ENCODE measurements around the gene LGALS7B. TPM values are rescaled to one million over a fixed set of nuclear protein-coding genes. Genes with fewer than 3 reads are reported as not detected.

Gene LGALS7B
- total and polyA plus RNA-seq, 2 of the 4 experiments (the other 2 are of a cell fraction), result not detected

- no peak for TF ChIP-seq USF2 (IDR thresholded peaks at IDR 0.05; ENCODE audit: low read depth, low read length)
- TF ChIP-seq RFX5 (IDR thresholded peaks at IDR 0.05; ENCODE audit: low read depth, low read length), result no peak
- TF ChIP-seq CHD1 (IDR thresholded peaks at IDR 0.05; ENCODE audit: low read depth, low read length), result no peak
- no peak for TF ChIP-seq RAD21 (IDR thresholded peaks at IDR 0.05; ENCODE audit: low read length)
- no peak for TF ChIP-seq MAFK (IDR thresholded peaks at IDR 0.05; ENCODE audit: low read depth, low read length)
Measured at GRCh38 chr19:38801359-38802095, 12.5 kb downstream of the LGALS7B start (continued).

- no peaks in the 10 kb centered on the region; the same call in 1 of the 2 replicates for H4K20me1 ChIP-seq (ENCODE audit: insufficient read depth, low read length)
- no peak overlapping the region for H2BK120ac ChIP-seq (ENCODE audit: low read depth, low read length)
- dilution Hi-C loops (cut with HindIII; ENCODE audit: low sequenced_read_pairs, unreplicated experiment) (no loop called here), intact Hi-C loops (cut with micrococcal nuclease) (no loop called here), in situ Hi-C loops (cut with MboI; ENCODE audit: low sequenced_read_pairs) (no loop called here)
- no peak overlapping the region for H4K91ac ChIP-seq (ENCODE audit: insufficient read depth, low read depth, low read length)
- H3K9me1 ChIP-seq (ENCODE audit: insufficient read depth, low read length), result peaks cover 5% of the 10 kb centered on the region; the same call in 1 of the 2 replicates
- BruUV-seq (replicated peaks), result no TSS peak
- CTCF ChIA-PET, result no interaction called here
- H2AK5ac ChIP-seq (ENCODE audit: low read depth, low read length), result no peak overlapping the region; the same call in 1 of the 2 replicates
- DNase-seq (no peak), ATAC-seq (ENCODE audit: low read depth) (no peak)
- no peak overlapping the region for H4K5ac ChIP-seq (ENCODE audit: low read depth, low read length)
- H3K4me1 ChIP-seq (ENCODE audit: control insufficient read depth, insufficient read depth, low read length), result 0 out of 2 replicates have a peak, but pooled peaks cover 2% of the 10 kb centered on the region
- no peak overlapping the region for H2AFZ ChIP-seq (replicated peaks; ENCODE audit: low read length, poor library complexity)
- no peak overlapping the region for H2BK5ac ChIP-seq (ENCODE audit: low read depth, low read length, poor library complexity, severe bottlenecking)
- 100% methylated on average over 1 of the region's 10 CpGs; no CpG with 5 or more reads in 1 of the 2 experiments for WGBS, 2 experiments (ENCODE audit: extremely low coverage in 2 of 2, insufficient read length in 1 of 2)
- no peak overlapping the region for H3K9ac ChIP-seq (ENCODE audit: low read depth, low read length)
- no peak overlapping the region; the same call in 2 of the 3 replicates for H2BK15ac ChIP-seq (ENCODE audit: low read depth, low read length)
- no peaks in the 10 kb centered on the region for H3K36me3 ChIP-seq (ENCODE audit: control insufficient read depth, insufficient read depth, low read length)
- H3K4me3 ChIP-seq (ENCODE audit: insufficient read depth, low read depth, low read length), result no peak overlapping the region
- H3K9me3 ChIP-seq (ENCODE audit: control insufficient read depth, insufficient read depth, low read length), result no peaks in the 10 kb centered on the region
- H3K4ac ChIP-seq (ENCODE audit: low read depth, low read length), result no peak overlapping the region
- peaks cover 2% of the 10 kb centered on the region; the same call in 1 of the 2 replicates for H3K27me3 ChIP-seq (ENCODE audit: control insufficient read depth, insufficient read depth, low read length)
- no peaks in the 10 kb centered on the region for H3K79me1 ChIP-seq (ENCODE audit: low read depth in 1 of 2, low read length in 2 of 2)
- no peak overlapping the region for H3K4me2 ChIP-seq (ENCODE audit: low read depth, low read length)
- H2BK20ac ChIP-seq (ENCODE audit: low read depth, low read length), result no peak overlapping the region
- H3K23ac ChIP-seq (ENCODE audit: low read depth, low read length), result no peak overlapping the region
- no peak overlapping the region for H3K27ac ChIP-seq (ENCODE audit: insufficient read depth, low read length)
- TF ChIP-seq SMC3 (IDR thresholded peaks at IDR 0.05; ENCODE audit: low read depth, low read length) (no peak), RFX5 (IDR thresholded peaks at IDR 0.05; ENCODE audit: low read depth, low read length) (no peak), BHLHE40 (IDR thresholded peaks at IDR 0.05; ENCODE audit: low read depth, low read length) (no peak), MXI1 (IDR thresholded peaks at IDR 0.05; ENCODE audit: borderline replicate concordance, low read depth, low read length) (no peak), CEBPB (IDR thresholded peaks at IDR 0.05; ENCODE audit: low read depth, low read length) (no peak), ELK1 (IDR thresholded peaks at IDR 0.05; ENCODE audit: borderline replicate concordance, low read depth, low read length) (no peak)
- no peak overlapping the region for H3K56ac ChIP-seq (ENCODE audit: extremely low read depth, insufficient read depth, low read length)
- no peak overlapping the region for H3K14ac ChIP-seq (replicated peaks; ENCODE audit: low read depth, low read length)
- POLR2A ChIA-PET (ENCODE audit: unreplicated experiment), result no interaction called here
- no peak overlapping the region for H4K8ac ChIP-seq (ENCODE audit: low read depth in 2 of 2, low read length in 2 of 2)
- H2AK9ac ChIP-seq (replicated peaks; ENCODE audit: low read depth, low read length, poor library complexity), result no peak overlapping the region
- H3K18ac ChIP-seq (ENCODE audit: low read depth, low read length), result no peak overlapping the region
Measured at GRCh38 chr19:38803543-38803942, 14.5 kb downstream of the LGALS7B start.
